ENCODE results near the gene CNTNAP2.

- TF ChIP-seq CTCF (conservative IDR thresholded peaks at IDR 0.05) = no peak
- no peak for TF ChIP-seq ZFX (IDR thresholded peaks at IDR 0.05)
These were observed 2159.9 kb downstream of the CNTNAP2 start for GRCh38 chr7:148276314-148277041.

Data from C4-2B (cell line).